Type B pancreatic cell (in vitro differentiated cells): ENCODE measurements around the gene FHAD1. TPM values are rescaled to one million over a fixed set of nuclear protein-coding genes. Genes with fewer than 3 reads are reported as not detected.

ENCODE experiments used
- DNase-seq: peaks from one replicate; pipeline ENCODE4 v3.0.0; 2021; ENCODE audit warnings: mixed read lengths; ENCODE audit not compliant: unreplicated experiment; ENCODE audit errors: extremely low spot score
- H3K27ac Mint-ChIP-seq: 2 replicates; pipeline ENCODE4 v1.8.0; 2021; ENCODE audit warnings: mild to moderate bottlenecking, mixed read lengths
- H3K27me3 Mint-ChIP-seq: 2 replicates; pipeline ENCODE4 v1.8.0; 2021; ENCODE audit warnings: mixed read lengths
- H3K36me3 Mint-ChIP-seq: 2 replicates; pipeline ENCODE4 v1.8.0; 2021; ENCODE audit warnings: mixed read lengths
- H3K4me1 Mint-ChIP-seq: one replicate; pipeline ENCODE4 v1.8.0; 2021; ENCODE audit warnings: mixed read lengths; ENCODE audit not compliant: unreplicated experiment
- H3K4me3 Mint-ChIP-seq: 2 replicates; pipeline ENCODE4 v1.8.0; 2021; ENCODE audit warnings: mild to moderate bottlenecking, mixed read lengths
- H3K9me3 Mint-ChIP-seq: 2 replicates; pipeline ENCODE4 v1.8.0; 2021; ENCODE audit warnings: mixed read lengths
- total RNA-seq: library from RNA; stranded (reverse); gene quantifications from 2 replicates; pipeline ENCODE4 v1.2.1, GENCODE V29; 2021; ENCODE audit warnings: low replicate concordance
- TF ChIP-seq, protein P1 (sequence below): fragments of 200-600 bp; sonication (generic); conservative IDR thresholded peaks from 2 replicates; pipeline ENCODE4 v1.5.0; 2021; ENCODE audit warnings: antibody characterized with exemption, mild to moderate bottlenecking

The FHAD1 gene
- total RNA-seq, 1 donor from 2014 or later, result 3.8 TPM

DNA sequence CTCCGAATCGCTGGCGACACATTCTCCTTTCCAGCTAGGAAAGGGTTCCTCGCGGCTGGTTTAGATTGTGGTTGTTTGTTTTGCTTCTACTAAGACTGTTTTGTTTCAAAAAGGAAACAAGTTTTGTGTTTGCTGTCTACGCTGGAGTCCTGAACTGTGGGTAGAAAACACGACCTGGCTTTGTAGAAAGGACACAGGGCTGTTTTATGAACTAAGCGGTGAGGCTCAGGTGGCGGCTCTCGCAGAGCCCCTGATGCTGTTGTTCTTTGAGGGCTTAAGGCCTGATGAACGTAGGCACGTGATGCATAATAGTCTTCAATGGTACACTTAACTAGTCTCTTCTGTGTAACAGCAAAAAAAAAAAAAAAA lies 27.0 kb upstream of the FHAD1 start:
- Mint-ChIP-seq H3K27me3 (no peaks in the 10 kb centered on the region), H3K4me3 (no peak overlapping the region), H3K27ac (no peak overlapping the region), H3K4me1 (peaks cover 26% of the 10 kb centered on the region), H3K36me3 (peaks cover 22% of the 10 kb centered on the region), H3K9me3 (peaks cover 4% of the 10 kb centered on the region)
- TF ChIP-seq, protein P1, sequence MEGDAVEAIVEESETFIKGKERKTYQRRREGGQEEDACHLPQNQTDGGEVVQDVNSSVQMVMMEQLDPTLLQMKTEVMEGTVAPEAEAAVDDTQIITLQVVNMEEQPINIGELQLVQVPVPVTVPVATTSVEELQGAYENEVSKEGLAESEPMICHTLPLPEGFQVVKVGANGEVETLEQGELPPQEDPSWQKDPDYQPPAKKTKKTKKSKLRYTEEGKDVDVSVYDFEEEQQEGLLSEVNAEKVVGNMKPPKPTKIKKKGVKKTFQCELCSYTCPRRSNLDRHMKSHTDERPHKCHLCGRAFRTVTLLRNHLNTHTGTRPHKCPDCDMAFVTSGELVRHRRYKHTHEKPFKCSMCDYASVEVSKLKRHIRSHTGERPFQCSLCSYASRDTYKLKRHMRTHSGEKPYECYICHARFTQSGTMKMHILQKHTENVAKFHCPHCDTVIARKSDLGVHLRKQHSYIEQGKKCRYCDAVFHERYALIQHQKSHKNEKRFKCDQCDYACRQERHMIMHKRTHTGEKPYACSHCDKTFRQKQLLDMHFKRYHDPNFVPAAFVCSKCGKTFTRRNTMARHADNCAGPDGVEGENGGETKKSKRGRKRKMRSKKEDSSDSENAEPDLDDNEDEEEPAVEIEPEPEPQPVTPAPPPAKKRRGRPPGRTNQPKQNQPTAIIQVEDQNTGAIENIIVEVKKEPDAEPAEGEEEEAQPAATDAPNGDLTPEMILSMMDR, result no peak
- DNase-seq, result no peak

DNA sequence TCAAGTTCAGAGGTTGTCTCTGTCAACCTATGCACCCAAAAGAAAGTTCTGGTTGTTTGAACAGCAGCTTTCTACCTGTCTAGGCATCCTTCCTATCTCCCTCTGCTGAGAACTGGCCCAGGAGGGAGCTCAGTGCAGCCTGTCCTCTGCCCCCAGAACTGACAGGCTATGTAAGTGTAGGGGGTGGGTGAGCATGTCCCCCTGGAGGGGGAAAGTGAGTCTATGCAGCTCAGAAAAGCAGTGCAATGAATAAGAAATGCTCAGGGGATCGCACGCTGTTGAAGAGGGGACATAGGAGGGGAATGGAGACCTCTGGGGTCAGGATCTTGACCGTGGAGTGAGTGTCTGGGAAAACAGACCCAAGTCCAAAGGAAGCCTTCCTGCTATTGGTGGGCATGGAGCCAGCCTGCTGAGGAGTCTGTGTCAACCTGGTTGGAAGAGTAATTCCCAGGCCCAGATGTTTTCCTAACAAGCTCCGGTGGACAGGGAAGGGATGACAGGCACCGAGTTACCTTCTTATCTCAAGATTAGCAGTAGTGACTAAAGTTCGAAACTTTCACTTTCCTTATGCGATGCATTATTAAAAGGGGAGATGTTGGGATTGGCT lies 26.1 kb upstream of the FHAD1 start:
- Mint-ChIP-seq H3K4me3 (no peak overlapping the region), H3K4me1 (peaks cover 30% of the 10 kb centered on the region), H3K27me3 (no peaks in the 10 kb centered on the region), H3K36me3 (peaks cover 22% of the 10 kb centered on the region), H3K9me3 (peaks cover 4% of the 10 kb centered on the region), H3K27ac (peak overlapping the region; percentile 37)
- TF ChIP-seq, protein P1, result peak; percentile 26
- no peak for DNase-seq

DNA sequence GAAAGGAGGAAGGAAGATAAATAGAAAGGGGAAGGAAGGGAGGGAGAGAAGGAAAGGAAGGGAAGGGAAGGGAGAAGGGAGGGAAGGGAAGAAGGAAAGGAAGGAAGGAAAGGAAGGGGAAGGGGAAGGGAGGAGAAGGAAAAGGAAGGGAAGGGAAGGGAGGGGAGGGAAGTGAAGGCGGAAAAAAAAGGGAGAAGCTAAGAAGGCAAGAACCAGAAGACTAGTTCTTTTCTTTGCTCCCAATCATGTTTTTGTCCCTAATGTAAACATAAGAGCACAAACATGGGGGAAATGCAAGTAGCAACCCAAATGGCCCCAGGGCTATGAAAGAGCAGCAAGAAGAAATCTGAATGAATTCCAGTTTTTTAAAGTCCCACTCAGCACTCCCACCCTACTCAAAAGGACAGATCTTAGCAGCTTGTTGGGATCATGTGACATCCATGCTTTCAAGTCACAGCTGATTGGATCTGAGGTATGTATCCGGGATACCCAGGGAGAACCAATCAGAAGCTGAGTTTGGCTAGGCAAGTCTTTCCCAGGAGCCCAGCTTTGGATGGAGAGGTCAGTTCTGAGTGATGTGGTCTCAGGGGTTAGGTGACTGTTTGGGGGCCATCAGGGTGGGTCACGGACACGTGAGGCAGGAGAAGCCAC lies 24.2 kb upstream of the FHAD1 start:
- TF ChIP-seq, protein P1, result no peak
- no peak for DNase-seq
- Mint-ChIP-seq H3K4me1 (peaks cover 45% of the 10 kb centered on the region), H3K4me3 (no peak overlapping the region), H3K36me3 (peaks cover 15% of the 10 kb centered on the region), H3K27ac (no peak overlapping the region), H3K9me3 (no peaks in the 10 kb centered on the region), H3K27me3 (no peaks in the 10 kb centered on the region)

DNA sequence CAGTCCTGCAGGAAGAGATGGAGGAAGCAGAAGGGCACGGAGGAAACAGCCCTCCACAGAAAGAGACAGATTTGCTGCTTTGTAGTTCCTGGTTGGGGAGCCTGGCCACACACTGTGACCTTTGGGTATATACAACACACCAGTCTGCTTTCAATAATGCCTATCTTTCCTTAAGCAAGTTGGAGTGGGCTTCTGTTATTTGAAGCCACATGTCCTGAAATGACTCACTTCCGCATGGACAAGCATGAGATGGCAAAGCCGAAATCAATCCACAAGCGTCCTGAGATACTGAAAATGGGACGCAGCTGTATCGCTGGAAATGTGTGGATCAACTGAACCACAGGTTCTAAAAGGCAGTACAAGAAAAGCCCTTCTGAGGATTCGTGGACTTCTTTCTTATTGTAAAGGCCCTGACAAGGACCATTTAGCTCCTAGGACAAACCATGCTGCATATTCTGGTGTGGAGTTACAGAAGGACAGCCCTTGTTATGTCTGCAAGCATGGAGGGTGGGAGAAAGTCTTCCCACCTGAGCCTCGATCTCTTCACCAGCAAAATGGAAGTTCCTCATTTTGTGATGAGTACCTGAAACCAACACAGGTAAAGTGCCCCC lies 22.7 kb upstream of the FHAD1 start:
- peaks cover 5% of the 10 kb centered on the region for H3K36me3 Mint-ChIP-seq
- H3K4me3 Mint-ChIP-seq, result no peak overlapping the region

DNA sequence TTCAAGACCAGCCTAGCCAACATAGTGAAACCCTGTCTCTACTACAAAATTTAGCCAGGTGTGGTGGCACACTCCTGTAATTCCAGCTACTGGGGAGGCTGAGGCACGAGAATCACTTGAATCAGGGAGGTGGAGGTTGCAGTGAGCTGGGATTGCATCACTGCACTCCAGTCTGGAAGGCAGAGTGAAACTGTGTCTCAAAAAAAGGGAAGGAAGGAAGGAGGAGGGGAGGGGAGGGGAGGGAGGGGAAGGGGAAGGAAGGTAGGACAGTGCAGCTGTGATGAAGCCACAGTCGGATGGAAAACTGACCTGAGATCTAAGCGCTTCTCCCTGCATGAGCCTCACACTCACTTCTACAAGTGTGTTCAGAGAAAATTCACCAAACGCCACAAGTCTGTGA lies 22.0 kb upstream of the FHAD1 start:
- H3K27me3 Mint-ChIP-seq, result no peaks in the 10 kb centered on the region
- peaks cover 2% of the 10 kb centered on the region for H3K36me3 Mint-ChIP-seq
- TF ChIP-seq, protein P1, result no peak
- no peaks in the 10 kb centered on the region for H3K9me3 Mint-ChIP-seq
- H3K4me3 Mint-ChIP-seq, result no peak overlapping the region
- H3K27ac Mint-ChIP-seq, result no peak overlapping the region
- H3K4me1 Mint-ChIP-seq, result peaks cover 45% of the 10 kb centered on the region
- no peak for DNase-seq

More for the DNA sequence above, 22.7 kb upstream of the FHAD1 start:
- DNase-seq, result no peak
- Mint-ChIP-seq H3K27ac (no peak overlapping the region), H3K9me3 (no peaks in the 10 kb centered on the region), H3K4me1 (peaks cover 45% of the 10 kb centered on the region), H3K27me3 (no peaks in the 10 kb centered on the region)
- TF ChIP-seq, protein P1, result no peak
